HEK293 (cell line): Measurements from ENCODE around the gene MAP4K4.

Source experiments
- CTCF ChIA-PET: fragments of 350-600 bp; formaldehyde crosslinking; extraction: SDS; loops from one replicate; lab custom pipeline; 2021; ENCODE audit warnings: antibody characterized with exemption; lab: Yijun Ruan, JAX
- POLR2A ChIA-PET: fragments of 300-600 bp; formaldehyde crosslinking; extraction: SDS; loops from one replicate; lab custom pipeline; 2020; ENCODE audit warnings: antibody characterized with exemption, inconsistent platforms; lab: Yijun Ruan, JAX
- H3K27ac ChIP-seq: fragments of 200-500 bp; sonication (Bioruptor generic); 2 replicates; pipeline ENCODE4 v1.5.1; 2014; ENCODE audit warnings: low read depth, low read length, control low read depth, inconsistent platforms; ENCODE audit errors: extremely low read depth
- H3K36me3 ChIP-seq, 2 experiments: fragments of 200-500 bp in 1 of 2; sonication (Bioruptor generic) in 1 of 2; 1 replicate in 1 of 2; 2 replicates in 1 of 2; pipeline ENCODE4 v1.5.1; 2014 to 2017; ENCODE audit warnings: inconsistent platforms in 2 of 2, low read length in 2 of 2; ENCODE audit not compliant: control insufficient read depth in 2 of 2, insufficient read depth in 1 of 2
- H3K4me1 ChIP-seq: fragments of 200-500 bp; sonication (Bioruptor generic); 2 replicates; pipeline ENCODE4 v1.5.1; 2014; ENCODE audit warnings: mild to moderate bottlenecking, low read length, inconsistent platforms; ENCODE audit not compliant: control insufficient read depth, insufficient read depth
- H3K4me3 ChIP-seq: 2 replicates; pipeline ENCODE4 v1.5.1; 2011; ENCODE audit warnings: low read depth, mild to moderate bottlenecking, control low read depth, low read length, moderate library complexity
- H3K9me3 ChIP-seq: fragments of 200-500 bp; sonication (Bioruptor generic); 2 replicates; pipeline ENCODE4 v1.5.1; 2014; ENCODE audit warnings: low read depth, low read length, inconsistent platforms; ENCODE audit not compliant: control insufficient read depth, insufficient read depth
- BCL11A ChIP-seq: fragments of 450-650 bp; formaldehyde crosslinking; IDR thresholded peaks from 2 replicates; pipeline ENCODE4 v1.5.1; 2016; ENCODE audit warnings: low read depth, missing biosample characterization, missing genetic modification characterization
- GLIS1 ChIP-seq: fragments of 450-650 bp; formaldehyde crosslinking; IDR thresholded peaks from 2 replicates; pipeline ENCODE4 v1.5.1; 2016; ENCODE audit warnings: missing biosample characterization, missing genetic modification characterization
- KLF17 ChIP-seq: fragments of 450-650 bp; formaldehyde crosslinking; IDR thresholded peaks from 2 replicates; pipeline ENCODE4 v1.5.1; 2016; ENCODE audit warnings: missing biosample characterization, missing genetic modification characterization
- ZBTB7A ChIP-seq: fragments of 450-650 bp; formaldehyde crosslinking; IDR thresholded peaks from 2 replicates; pipeline ENCODE4 v1.5.1; 2016; ENCODE audit warnings: low read depth, missing biosample characterization, missing genetic modification characterization
- ZIC2 ChIP-seq: fragments of 450-650 bp; formaldehyde crosslinking; IDR thresholded peaks from 2 replicates; pipeline ENCODE4 v1.5.1; 2016; ENCODE audit warnings: missing biosample characterization, missing genetic modification characterization
- ZNF112 ChIP-seq: fragments of 450-650 bp; formaldehyde crosslinking; IDR thresholded peaks from 2 replicates; pipeline ENCODE4 v1.5.0; 2017; ENCODE audit warnings: missing biosample characterization, missing genetic modification characterization
- ZNF114 ChIP-seq: fragments of 450-650 bp; formaldehyde crosslinking; IDR thresholded peaks from 2 replicates; pipeline ENCODE4 v1.5.0; 2017; ENCODE audit warnings: missing biosample characterization, missing genetic modification characterization
- ZNF174 ChIP-seq: fragments of 450-650 bp; formaldehyde crosslinking; IDR thresholded peaks from 2 replicates; pipeline ENCODE4 v1.5.0; 2017; ENCODE audit warnings: missing biosample characterization, mild to moderate bottlenecking, missing genetic modification characterization
- ZNF175 ChIP-seq: fragments of 450-650 bp; formaldehyde crosslinking; IDR thresholded peaks from 2 replicates; pipeline ENCODE4 v1.5.1; 2016; ENCODE audit warnings: missing biosample characterization, missing genetic modification characterization
- ZNF211 ChIP-seq: fragments of 450-650 bp; formaldehyde crosslinking; IDR thresholded peaks from 2 replicates; pipeline ENCODE4 v1.5.1; 2016; ENCODE audit warnings: low read depth, missing biosample characterization, missing genetic modification characterization
- ZNF266 ChIP-seq: fragments of 450-650 bp; formaldehyde crosslinking; IDR thresholded peaks from 2 replicates; pipeline ENCODE4 v1.5.1; 2016; ENCODE audit warnings: missing biosample characterization, missing genetic modification characterization, low read depth
- ZNF280D ChIP-seq: fragments of 450-650 bp; formaldehyde crosslinking; IDR thresholded peaks from 2 replicates; pipeline ENCODE4 v1.5.1; 2016; ENCODE audit warnings: missing biosample characterization, missing genetic modification characterization
- ZNF510 ChIP-seq: fragments of 450-650 bp; formaldehyde crosslinking; IDR thresholded peaks from 2 replicates; pipeline ENCODE4 v1.5.1; 2018; ENCODE audit warnings: mild to moderate bottlenecking, missing genetic modification characterization, missing biosample characterization; ENCODE audit not compliant: insufficient replicate concordance
- ZNF596 ChIP-seq: fragments of 450-650 bp; IDR thresholded peaks from 2 replicates; pipeline ENCODE4 v1.5.0; 2018; ENCODE audit warnings: missing biosample characterization, mild to moderate bottlenecking, missing genetic modification characterization, moderate library complexity
- ZNF629 ChIP-seq: fragments of 450-650 bp; formaldehyde crosslinking; IDR thresholded peaks from 2 replicates; pipeline ENCODE4 v1.5.1; 2017; ENCODE audit warnings: missing biosample characterization, missing genetic modification characterization
- ZNF660 ChIP-seq: fragments of 450-650 bp; IDR thresholded peaks from 2 replicates; pipeline ENCODE4 v1.5.1; 2018; ENCODE audit warnings: missing biosample characterization, mild to moderate bottlenecking, missing genetic modification characterization
- ZNF664 ChIP-seq: fragments of 450-650 bp; formaldehyde crosslinking; IDR thresholded peaks from 2 replicates; pipeline ENCODE4 v1.5.1; 2016; ENCODE audit warnings: missing biosample characterization, missing genetic modification characterization
- ZSCAN16 ChIP-seq: fragments of 450-650 bp; formaldehyde crosslinking; IDR thresholded peaks from 2 replicates; pipeline ENCODE4 v1.5.1; 2016; ENCODE audit warnings: missing biosample characterization, missing genetic modification characterization
- ZSCAN18 ChIP-seq: fragments of 450-650 bp; formaldehyde crosslinking; IDR thresholded peaks from 2 replicates; pipeline ENCODE4 v1.5.1; 2016; ENCODE audit warnings: missing biosample characterization, missing genetic modification characterization
- ZSCAN23 ChIP-seq: fragments of 450-650 bp; formaldehyde crosslinking; IDR thresholded peaks from 2 replicates; pipeline ENCODE4 v1.5.1; 2016; ENCODE audit warnings: missing biosample characterization, missing genetic modification characterization

The MAP4K4 gene

GRCh38 chr2:101884423-101884822, 186.9 kb downstream of the MAP4K4 start:
- Histone ChIP-seq H3K36me3 (peaks cover 0 to 71% of the 10 kb centered on the region in 2 experiments; a peak in 2 of 3 replicates), H3K27ac (no peak overlapping the region), H3K9me3 (no peaks in the 10 kb centered on the region), H3K4me1 (no peaks in the 10 kb centered on the region), H3K4me3 (no peak overlapping the region)
- TF ChIP-seq ZBTB7A (tag by site-specific recombination), result no peak
- ChIA-PET CTCF (interaction anchor here (0.6 to 3.5 kb wide), 23 partner anchors 9 to 561 kb away, joined by 3 to 27 read pairs (median 4); no protein-coding TSS in a partner anchor), POLR2A (no interaction called here)

- ChIA-PET CTCF (no interaction called here), POLR2A (no interaction called here)
- Histone ChIP-seq H3K9me3 (no peaks in the 10 kb centered on the region), H3K27ac (no peak overlapping the region), H3K4me3 (no peak overlapping the region), H3K36me3 (peaks cover 4 to 76% of the 10 kb centered on the region in 2 experiments; a peak in 2 of 3 replicates)
- TF ChIP-seq ZNF660 (no peak), KLF17 (tag by site-specific recombination) (no peak), BCL11A (tag by site-specific recombination) (no peak), ZNF114 (tag by site-specific recombination) (no peak), ZNF664 (no peak), ZNF510 (tag by site-specific recombination) (no peak), ZNF174 (tag by site-specific recombination) (no peak), ZNF175 (tag by site-specific recombination) (no peak), ZNF266 (no peak), ZNF596 (no peak), ZIC2 (no peak), ZSCAN16 (tag by site-specific recombination) (no peak)
- TF ChIP-seq, all 188 proteins: peak for 0
- no peaks in the 10 kb centered on the region for H3K4me1 ChIP-seq
These were observed 189.8 kb downstream of the MAP4K4 start for GRCh38 chr2:101887328-101887727.

GRCh38 chr2:101889460-101890098, 192.1 kb downstream of the MAP4K4 start:
- ChIA-PET CTCF (no interaction called here), POLR2A (no interaction called here)
- Histone ChIP-seq H3K9me3 (no peaks in the 10 kb centered on the region), H3K4me1 (no peaks in the 10 kb centered on the region), H3K36me3 (peaks cover 11 to 77% of the 10 kb centered on the region in 2 experiments; a peak in 2 of 3 replicates), H3K27ac (no peak overlapping the region), H3K4me3 (no peak overlapping the region)
- TF ChIP-seq ZNF280D (tag by site-specific recombination), result no peak
- TF ChIP-seq ZNF660, result no peak
- no peak for TF ChIP-seq ZSCAN23 (tag by site-specific recombination)
- TF ChIP-seq ZNF629 (tag by site-specific recombination), result no peak
- TF ChIP-seq GLIS1 (tag by site-specific recombination), result no peak
- TF ChIP-seq ZNF112 (tag by site-specific recombination), result no peak
- TF ChIP-seq ZNF211, result no peak
- TF ChIP-seq ZSCAN18, result no peak
- TF ChIP-seq ZNF510 (tag by site-specific recombination), result no peak
